Sciatic nerve (tissue), 2 donors: ENCODE measurements around the gene E2F6. TPM values are rescaled to one million over a fixed set of nuclear protein-coding genes. Genes with fewer than 3 reads are reported as not detected.

Experiments
- ATAC-seq: fragments of 200-7000 bp; cut with Tn5 transposase; one replicate; pipeline ENCODE4 v1.9.1; 2020; ENCODE audit warnings: mild to moderate bottlenecking, moderate library complexity
- DNase-seq: peaks from one replicate; pipeline ENCODE4 v3.0.0-alpha.2; 2020; ENCODE audit warnings: low spot score
- intact Hi-C: fragments of 100-400 bp; cut with DNase I; formaldehyde crosslinking; loops from one replicate; pipeline ENCODE4 v1.14.2; 2022
- total RNA-seq: library from RNA; stranded (reverse); fragmentation: NEBNext Ultra II Directional; extraction: Animal tissue kit (Norgen Biotek cat#: 25700); gene quantifications from one replicate; pipeline ENCODE4 v1.2.1, GENCODE V29; 2021
- donor health status: DM: no; HTN: no; CAD: no.
- donor health status: DM: no; HTN: no; CAD: no.

The E2F6 gene
- total RNA-seq = 14.1 TPM

DNA sequence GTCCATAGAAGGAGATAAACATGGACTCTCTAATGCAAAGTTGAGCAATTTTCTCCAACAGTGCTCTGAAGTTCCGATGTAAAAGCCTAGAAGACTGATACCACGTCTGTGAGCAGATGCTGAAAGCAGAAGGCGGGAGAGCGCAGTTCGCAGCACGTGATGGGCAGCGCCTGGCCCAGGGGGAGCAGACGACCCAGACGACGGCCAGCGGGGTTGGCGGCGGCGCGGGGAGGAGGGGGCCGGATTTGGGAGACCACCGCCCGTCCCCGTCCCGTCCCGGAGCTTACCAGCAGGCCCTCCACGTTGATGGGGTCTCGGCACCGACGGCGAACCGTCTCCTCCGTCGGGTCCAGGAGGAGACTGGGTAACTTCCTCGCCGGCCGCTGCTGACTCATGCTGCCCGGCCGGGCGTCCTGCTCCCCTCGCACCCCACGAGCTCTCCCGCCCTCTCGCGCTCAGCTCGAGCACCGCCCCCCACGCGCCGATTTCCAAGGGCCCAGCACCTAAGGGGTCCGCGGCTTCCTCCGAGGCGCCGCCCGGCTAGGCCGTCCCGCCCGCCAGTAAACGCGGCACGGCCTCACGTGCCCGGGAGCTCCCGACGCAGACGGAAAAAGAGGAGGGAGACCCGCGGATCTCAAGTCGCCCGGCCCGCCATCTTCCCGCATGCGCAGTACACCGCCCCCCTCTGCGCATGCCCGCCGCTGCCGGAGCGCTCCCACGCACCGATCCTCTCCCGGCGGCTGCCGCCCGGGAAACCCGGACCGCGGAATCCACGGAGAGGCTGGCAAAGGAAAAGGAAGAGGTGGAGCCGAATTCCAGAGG, at the start of gene E2F6:
E2F6 (minus strand) TSS at position 677 of the 822 bp plus-strand sequence; CDS start at position 395, 282 bp downstream.
- ATAC-seq = peak; percentile 97
- intact Hi-C loops = no loop called here
- DNase-seq = peak; percentile 94

DNA sequence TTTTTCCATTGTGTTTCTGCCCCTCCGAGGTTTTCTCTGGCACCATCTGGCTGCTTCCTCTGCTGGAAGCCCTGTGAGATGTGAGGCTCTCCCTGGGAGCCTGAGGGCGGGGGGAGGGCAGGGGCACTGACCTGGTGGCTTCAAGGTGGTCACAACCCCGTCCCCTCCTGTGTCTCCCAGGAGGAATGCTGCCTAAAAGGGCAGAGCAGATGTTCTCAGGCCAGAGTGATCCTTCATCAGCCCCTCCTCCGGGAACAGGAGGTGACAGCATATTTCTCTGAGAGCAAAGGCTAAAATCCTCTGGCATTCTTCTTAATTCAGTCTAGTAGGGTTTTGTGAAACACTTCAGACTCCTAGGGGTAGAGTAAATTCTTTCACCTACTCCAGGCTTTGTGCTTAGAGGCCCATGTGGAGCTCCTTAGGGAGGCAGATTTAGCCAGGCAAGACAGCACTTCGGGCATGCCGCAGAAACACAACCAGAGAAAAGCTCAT, 49.6 kb upstream of the E2F6 start:
- intact Hi-C loops = no loop called here
- peak; percentile 61 for ATAC-seq
- DNase-seq = no peak

DNA sequence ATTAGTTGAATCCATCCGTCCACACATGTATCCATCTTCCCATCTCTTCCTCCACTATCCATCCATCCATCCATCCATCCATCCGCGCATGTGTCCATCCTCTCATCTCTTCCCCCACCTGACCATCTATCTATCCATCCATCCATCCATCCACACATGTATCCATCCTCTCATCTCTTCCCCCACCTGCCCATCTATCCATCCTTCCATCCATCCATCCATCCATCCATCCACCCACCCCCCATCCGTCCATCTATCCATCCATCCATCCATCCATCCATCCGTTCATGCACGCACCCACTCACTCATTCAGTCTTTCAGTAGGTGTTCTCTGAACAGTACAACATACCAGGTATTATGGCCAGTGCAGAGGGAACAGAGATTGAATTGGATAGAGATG, 48.9 kb upstream of the E2F6 start:
- no peak for ATAC-seq
- DNase-seq = no peak
- intact Hi-C loops = no loop called here

DNA sequence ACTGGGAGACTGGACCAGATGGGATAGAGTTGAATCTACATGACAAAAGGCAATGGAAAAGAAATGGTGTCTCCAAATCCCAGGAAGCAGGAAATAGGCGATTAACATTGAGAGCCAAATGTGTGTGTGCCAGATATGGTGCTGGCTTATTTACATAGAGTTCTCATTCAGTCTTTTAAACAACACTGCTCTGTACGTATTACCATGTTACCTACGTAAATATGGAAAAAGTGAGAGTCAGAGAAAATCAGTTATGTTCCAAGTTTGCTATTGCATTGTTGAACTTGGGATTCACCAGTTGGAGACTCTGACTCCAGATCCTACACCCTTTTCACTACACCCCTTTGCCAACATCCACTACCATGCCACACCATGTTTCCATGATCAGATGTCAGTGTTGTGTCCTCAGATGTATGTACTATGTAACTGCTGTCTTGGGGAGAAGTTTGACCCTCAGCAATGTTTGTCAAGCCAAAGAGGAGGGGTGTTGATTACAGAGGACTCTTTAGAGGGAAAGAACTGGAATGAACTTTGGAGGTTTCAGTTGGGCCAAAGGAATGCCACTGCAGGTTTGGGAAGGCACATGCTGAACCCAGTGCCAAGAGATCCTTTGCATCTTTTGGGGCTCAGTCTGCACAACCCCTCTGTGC, 48.2 kb upstream of the E2F6 start:
- DNase-seq (no peak), ATAC-seq (no peak)
- intact Hi-C loops = no loop called here

DNA sequence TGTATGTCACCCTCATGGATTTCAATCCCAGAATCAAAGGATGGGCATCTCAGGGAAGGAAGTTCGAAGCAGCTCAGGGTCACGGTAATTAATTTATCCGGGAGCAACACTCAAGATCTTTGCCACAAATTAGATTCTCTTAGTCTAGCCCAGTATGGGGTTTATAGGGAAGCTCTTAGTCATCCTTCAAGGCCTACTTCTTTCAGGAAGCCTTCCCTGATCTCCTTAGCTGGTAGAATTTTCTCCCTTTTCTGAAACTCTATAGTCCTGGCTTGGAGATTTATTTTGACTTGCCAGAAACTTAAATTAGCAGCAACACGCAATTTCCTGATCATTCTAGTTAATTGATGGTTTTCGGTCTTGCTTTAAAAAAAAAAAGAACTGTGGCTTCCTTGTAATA, 47.4 kb upstream of the E2F6 start:
- ATAC-seq (no peak), DNase-seq (no peak)
- intact Hi-C loops = no loop called here

DNA sequence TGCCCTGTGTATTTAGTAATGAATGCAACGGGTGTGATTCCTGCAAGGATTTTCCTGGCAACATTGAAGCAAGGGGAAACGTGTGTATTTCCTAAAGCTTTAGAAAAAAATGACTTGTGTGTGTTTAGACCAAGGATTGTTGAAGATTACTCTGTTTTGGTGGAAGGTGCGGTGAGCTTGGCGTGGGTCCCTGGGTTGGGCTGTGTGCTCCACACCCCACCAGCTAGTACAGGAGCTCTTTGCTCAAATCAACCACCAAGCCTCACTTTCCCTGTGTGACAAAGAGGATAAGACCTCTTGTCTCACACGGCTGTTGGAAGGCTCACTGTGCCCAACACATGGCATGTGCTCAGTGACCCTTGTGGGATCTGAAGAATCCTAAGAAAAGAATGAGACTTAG, 46.5 kb upstream of the E2F6 start:
- DNase-seq = no peak
- intact Hi-C loops = no loop called here
- no peak for ATAC-seq

- intact Hi-C loops = no loop called here
Observed at GRCh38 chr2:11509657-11510360, 43.8 kb upstream of the E2F6 start.

GRCh38 chr2:11508279-11508678, 42.3 kb upstream of the E2F6 start:
- intact Hi-C loops = no loop called here
- ATAC-seq = peak; percentile 74
- no peak for DNase-seq

More at GRCh38 chr2:11509657-11510360, 43.8 kb upstream of the E2F6 start:
- DNase-seq (no peak), ATAC-seq (no peak)

GRCh38 chr2:11507517-11507916, 41.6 kb upstream of the E2F6 start:
- DNase-seq = no peak
- no peak for ATAC-seq
- intact Hi-C loops = no loop called here

DNA sequence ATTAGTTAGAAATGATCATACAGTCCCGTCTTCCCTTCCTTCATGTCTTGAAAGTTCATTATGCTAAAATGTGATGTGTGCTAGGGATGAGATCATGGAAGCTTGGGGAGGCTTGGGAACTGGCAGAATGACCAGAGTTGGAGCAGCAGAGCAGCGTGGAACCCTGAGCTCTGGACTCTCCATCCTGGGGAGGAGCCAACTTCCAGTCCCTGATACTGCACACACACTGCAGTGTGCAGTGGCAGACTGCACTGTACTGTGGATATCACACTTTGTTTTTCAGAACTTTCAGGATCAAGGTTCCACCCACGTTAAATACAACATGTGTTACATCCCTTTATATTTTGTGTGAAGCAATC, 40.6 kb upstream of the E2F6 start:
- ATAC-seq = peak; percentile 58
- DNase-seq = no peak
- intact Hi-C loops = no loop called here

GRCh38 chr2:11505652-11506610, 40.0 kb upstream of the E2F6 start:
- DNase-seq (no peak), ATAC-seq (no peak)
- intact Hi-C loops = no loop called here

- no peak for DNase-seq
- intact Hi-C loops = no loop called here
- ATAC-seq = no peak
Observed at GRCh38 chr2:11503354-11503927, 37.5 kb upstream of the E2F6 start.

GRCh38 chr2:11502740-11503292, 36.9 kb upstream of the E2F6 start:
- ATAC-seq = no peak
- intact Hi-C loops = no loop called here
- DNase-seq = no peak

GRCh38 chr2:11500702-11501303, 34.8 kb upstream of the E2F6 start:
- intact Hi-C loops = no loop called here
- no peak for ATAC-seq
- DNase-seq = no peak

DNA sequence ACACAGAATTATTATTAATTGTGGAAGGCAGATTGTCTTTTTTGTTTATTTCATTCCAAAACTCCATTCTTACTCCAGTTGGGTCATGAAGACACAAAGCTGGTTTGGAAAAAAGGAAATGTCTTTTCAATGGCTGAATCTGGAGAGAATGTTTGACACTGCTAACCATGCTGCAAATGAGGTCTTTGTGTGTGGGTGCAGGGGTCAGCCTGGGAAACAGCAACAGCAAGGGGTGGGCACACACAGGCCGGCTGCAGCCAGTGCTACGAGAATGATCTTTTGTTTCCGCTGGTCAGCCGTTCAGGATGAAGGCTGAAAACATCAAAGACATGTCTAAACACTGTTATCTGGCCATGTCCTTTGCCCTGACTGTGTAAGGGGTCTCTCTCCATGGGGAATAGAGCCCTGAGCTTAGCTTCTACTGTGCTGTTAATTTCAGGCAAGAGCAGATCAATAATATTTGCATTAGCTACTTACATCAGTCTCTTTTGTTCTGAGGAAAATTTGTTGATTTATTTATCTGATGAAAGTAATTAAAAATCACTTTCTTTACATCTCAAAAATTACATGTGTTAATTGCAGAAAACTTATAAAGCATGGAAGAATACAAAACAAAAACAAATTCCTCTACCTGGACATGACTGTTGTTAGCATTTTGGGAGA, 33.3 kb upstream of the E2F6 start:
- ATAC-seq (peak; percentile 72), DNase-seq (no peak)
- intact Hi-C loops = no loop called here

- intact Hi-C loops = no loop called here
- DNase-seq = peak; percentile 79
- ATAC-seq = peak; percentile 87
Observed at GRCh38 chr2:11498543-11499034, 32.6 kb upstream of the E2F6 start.
